Caco-2 (cell line): ENCODE measurements around the gene POLR2M. TPM values are rescaled to one million over a fixed set of nuclear protein-coding genes. Genes with fewer than 3 reads are reported as not detected.

ENCODE experiments used
- BruUV-seq: library from RNA; stranded (reverse); fragments of 400-500 nt; replicated peaks from 2 replicates; lab custom pipeline; 2021; lab: Mats Ljungman, UMichigan
- CTCF ChIA-PET: fragments of 300-600 bp; sonication (Branson Sonifier 250); formaldehyde crosslinking; loops from one replicate; lab custom pipeline; 2022; ENCODE audit warnings: antibody characterized with exemption; lab: Charles Lee
- POLR2A ChIA-PET: fragments of 300-600 bp; sonication (Branson Sonifier 250); formaldehyde crosslinking; loops from one replicate; lab custom pipeline; 2022; ENCODE audit warnings: antibody characterized with exemption; lab: Charles Lee
- DNase-seq, 2 experiments: peaks; one replicate each; pipeline versions ENCODE4 v3.0.0 to v3.0.0-alpha.2; 2020 to 2022
- H3K27me3 ChIP-seq: replicated peaks from 2 replicates; pipeline ENCODE4 v1.6.0; 2011; ENCODE audit warnings: low read length; ENCODE audit not compliant: control insufficient read depth, insufficient read depth
- H3K36me3 ChIP-seq: 2 replicates; pipeline ENCODE4 v1.5.1; 2011; ENCODE audit warnings: low read length; ENCODE audit not compliant: control insufficient read depth, insufficient read depth
- H3K4me1 ChIP-seq: fragments of 250-450 bp; sonication (Bioruptor Pico); 2 replicates; pipeline ENCODE4 v1.5.1; 2020; ENCODE audit warnings: mild to moderate bottlenecking
- H3K4me3 ChIP-seq: 2 replicates; pipeline ENCODE4 v1.5.1; 2011; ENCODE audit warnings: low read depth, mild to moderate bottlenecking, control low read depth, low read length
- H3K9me3 ChIP-seq: fragments of 250-450 bp; sonication (Bioruptor Pico); 2 replicates; pipeline ENCODE4 v1.5.1; 2020; ENCODE audit warnings: mild to moderate bottlenecking, moderate library complexity
- H3K27ac Mint-ChIP-seq: one replicate; pipeline ENCODE4 v1.8.0; 2022; ENCODE audit warnings: mixed read lengths; ENCODE audit not compliant: unreplicated experiment
- H3K27me3 Mint-ChIP-seq: one replicate; pipeline ENCODE4 v1.8.0; 2022; ENCODE audit warnings: mixed read lengths; ENCODE audit not compliant: insufficient read depth, unreplicated experiment
- H3K36me3 Mint-ChIP-seq: one replicate; pipeline ENCODE4 v1.8.0; 2022; ENCODE audit warnings: mild to moderate bottlenecking, mixed read lengths; ENCODE audit not compliant: insufficient read depth, unreplicated experiment
- H3K4me1 Mint-ChIP-seq: one replicate; pipeline ENCODE4 v1.8.0; 2022; ENCODE audit warnings: low read depth, mixed read lengths; ENCODE audit not compliant: unreplicated experiment
- H3K4me3 Mint-ChIP-seq: one replicate; pipeline ENCODE4 v1.8.0; 2022; ENCODE audit warnings: mild to moderate bottlenecking, moderate library complexity, mixed read lengths; ENCODE audit not compliant: unreplicated experiment
- H3K9me3 Mint-ChIP-seq: one replicate; pipeline ENCODE4 v1.8.0; 2022; ENCODE audit warnings: mixed read lengths; ENCODE audit not compliant: unreplicated experiment
- intact Hi-C: fragments of 100-400 bp; cut with micrococcal nuclease; formaldehyde crosslinking; loops from one replicate; pipeline ENCODE4 v1.10.0; 2022; ENCODE audit not compliant: unreplicated experiment
- total RNA-seq: library from RNA; stranded (reverse); gene quantifications from 2 replicates; pipeline ENCODE4 v1.2.3, GENCODE V29; 2022
- TF ChIP-seq, protein P1 (sequence below), 2 experiments: fragments of 200-600 bp in 1 of 2; IDR thresholded peaks; 1 replicate in 1 of 2; 2 replicates in 1 of 2; pipeline versions ENCODE4 v1.5.1 to v1.8.0; 2011 to 2022; ENCODE audit warnings: antibody characterized with exemption in 1 of 2, control low read depth in 1 of 2, inconsistent platforms in 1 of 2, low read depth in 1 of 2, low read length in 1 of 2, mild to moderate bottlenecking in 1 of 2, moderate library complexity in 1 of 2; ENCODE audit not compliant: insufficient read depth in 1 of 2, severe bottlenecking in 1 of 2, unreplicated experiment in 1 of 2

Gene POLR2M
- total RNA-seq, 1 experiment from 2014 or later, result 81.6 TPM

DNA sequence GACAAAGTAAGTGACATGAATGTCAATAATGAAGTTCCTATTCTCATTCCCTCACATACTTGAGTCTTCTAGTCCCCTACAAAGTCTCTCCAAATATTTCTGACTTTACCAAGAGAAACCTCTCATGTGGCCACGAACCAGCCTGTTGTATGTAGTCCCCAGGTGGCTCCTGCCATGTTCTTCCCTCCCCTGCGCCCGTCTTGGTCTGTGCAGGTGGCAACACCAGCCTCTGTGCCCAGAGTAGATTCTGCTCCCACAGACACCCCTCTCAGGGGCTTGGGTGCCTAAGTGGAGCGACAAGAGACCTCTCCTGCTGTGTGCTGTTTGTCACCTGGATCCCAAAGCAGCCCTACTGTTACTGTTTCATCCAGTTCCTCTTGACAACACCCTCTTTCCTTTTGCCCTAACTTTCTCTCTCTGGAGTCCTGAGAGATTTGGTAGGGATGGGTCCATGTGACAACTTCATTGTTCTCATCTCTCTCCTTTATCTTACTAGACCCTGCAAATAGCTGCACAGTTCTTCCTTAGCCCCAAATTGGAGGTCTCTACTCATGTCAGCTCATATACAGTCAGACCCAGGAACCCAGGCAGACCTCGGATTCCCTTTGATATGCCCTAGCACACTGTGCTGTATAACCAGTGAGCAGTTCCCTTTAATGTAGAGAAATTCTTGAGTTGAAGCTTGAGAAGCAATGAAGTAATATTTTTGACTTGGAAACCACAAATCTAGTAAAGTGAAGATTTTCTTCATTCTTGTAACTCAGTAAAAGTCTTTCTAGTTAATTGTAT is 56.9 kb downstream of the POLR2M start:
- Mint-ChIP-seq H3K27ac (no peak overlapping the region), H3K9me3 (no peaks in the 10 kb centered on the region), H3K4me3 (no peak overlapping the region), H3K27me3 (peaks cover 8% of the 10 kb centered on the region), H3K4me1 (no peaks in the 10 kb centered on the region), H3K36me3 (no peaks in the 10 kb centered on the region)
- Histone ChIP-seq H3K9me3 (no peaks in the 10 kb centered on the region), H3K4me3 (no peak overlapping the region), H3K4me1 (no peaks in the 10 kb centered on the region), H3K36me3 (no peaks in the 10 kb centered on the region), H3K27me3 (no peaks in the 10 kb centered on the region; the same call in 1 of the 2 replicates)
- CTCF ChIA-PET, result interaction anchor here (1.2 kb wide), 1 partner anchor 12 kb away, joined by 11 read pairs; no protein-coding TSS in a partner anchor
- no TSS peak for BruUV-seq
- no peak for DNase-seq
- intact Hi-C loops, result no loop called here
- POLR2A ChIA-PET, result no interaction called here
- TF ChIP-seq, protein P1, sequence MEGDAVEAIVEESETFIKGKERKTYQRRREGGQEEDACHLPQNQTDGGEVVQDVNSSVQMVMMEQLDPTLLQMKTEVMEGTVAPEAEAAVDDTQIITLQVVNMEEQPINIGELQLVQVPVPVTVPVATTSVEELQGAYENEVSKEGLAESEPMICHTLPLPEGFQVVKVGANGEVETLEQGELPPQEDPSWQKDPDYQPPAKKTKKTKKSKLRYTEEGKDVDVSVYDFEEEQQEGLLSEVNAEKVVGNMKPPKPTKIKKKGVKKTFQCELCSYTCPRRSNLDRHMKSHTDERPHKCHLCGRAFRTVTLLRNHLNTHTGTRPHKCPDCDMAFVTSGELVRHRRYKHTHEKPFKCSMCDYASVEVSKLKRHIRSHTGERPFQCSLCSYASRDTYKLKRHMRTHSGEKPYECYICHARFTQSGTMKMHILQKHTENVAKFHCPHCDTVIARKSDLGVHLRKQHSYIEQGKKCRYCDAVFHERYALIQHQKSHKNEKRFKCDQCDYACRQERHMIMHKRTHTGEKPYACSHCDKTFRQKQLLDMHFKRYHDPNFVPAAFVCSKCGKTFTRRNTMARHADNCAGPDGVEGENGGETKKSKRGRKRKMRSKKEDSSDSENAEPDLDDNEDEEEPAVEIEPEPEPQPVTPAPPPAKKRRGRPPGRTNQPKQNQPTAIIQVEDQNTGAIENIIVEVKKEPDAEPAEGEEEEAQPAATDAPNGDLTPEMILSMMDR (IDR thresholded peaks at IDR 0.05; ENCODE audit: insufficient read depth in 1 of 2, low read depth in 1 of 2, low read length in 1 of 2, severe bottlenecking in 1 of 2, unreplicated experiment in 1 of 2), result no peak

Other genes starting within 250 kb of the POLR2M start
- 4.3 and 6.4 TPM in 2 replicates for gene MYZAP, start 114.8 kb upstream of the POLR2M start, total RNA-seq